HG03571 (cell line): Measurements from ENCODE around the gene STXBP6.

Experiments
- ATAC-seq: cut with Tn5 transposase; IDR thresholded peaks from one replicate; pipeline ENCODE4 v1.9.1; 2021; ENCODE audit not compliant: unreplicated experiment

Gene STXBP6

GRCh38 chr14:24892497-24893051 lies 157.4 kb downstream of the STXBP6 start:
- ATAC-seq, result no peak

DNA sequence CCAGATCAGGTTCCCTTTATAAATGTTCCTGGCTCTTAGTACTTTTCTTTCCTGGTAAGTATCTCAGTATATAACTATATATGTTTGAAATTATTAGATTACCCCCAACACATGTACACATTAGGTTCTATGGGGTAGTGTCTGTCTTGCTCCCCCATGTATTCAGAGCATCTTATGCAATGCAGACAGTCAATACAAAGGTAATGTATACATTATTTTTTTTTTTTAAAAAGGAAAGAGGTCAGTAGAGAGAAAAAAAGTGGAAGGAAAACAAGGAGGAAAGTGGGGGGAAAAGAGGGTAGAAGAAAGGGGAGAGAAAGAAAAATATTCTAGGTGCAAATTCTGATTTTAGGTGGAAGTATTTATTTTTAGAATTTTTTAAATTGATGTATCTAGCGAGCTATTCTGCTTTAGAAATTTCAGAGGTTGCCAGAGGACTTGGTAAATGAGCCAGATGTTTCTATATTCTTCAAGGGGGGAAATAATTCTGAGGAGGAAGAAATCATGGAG lies 157.9 kb downstream of the STXBP6 start:
- ATAC-seq, result no peak

DNA sequence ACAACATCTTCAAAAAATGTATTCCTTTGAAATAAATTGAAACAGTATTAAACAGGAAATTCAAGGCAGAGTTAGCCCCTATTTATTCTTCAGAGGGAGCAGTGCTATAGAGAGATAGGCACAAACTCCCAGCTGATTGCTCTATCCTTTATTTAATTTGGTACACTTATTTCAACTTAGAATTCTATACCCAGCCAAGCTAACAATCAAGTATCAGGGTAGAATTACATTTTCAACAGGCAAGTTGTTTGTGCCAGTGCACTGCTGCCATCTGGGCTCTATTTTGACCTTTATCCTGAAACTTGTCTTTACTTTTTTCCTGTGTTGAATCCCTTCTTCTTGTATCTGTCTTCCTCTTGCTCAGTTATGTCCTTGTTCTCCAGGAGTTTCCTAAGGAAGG lies 159.2 kb downstream of the STXBP6 start:
- ATAC-seq, result no peak

DNA sequence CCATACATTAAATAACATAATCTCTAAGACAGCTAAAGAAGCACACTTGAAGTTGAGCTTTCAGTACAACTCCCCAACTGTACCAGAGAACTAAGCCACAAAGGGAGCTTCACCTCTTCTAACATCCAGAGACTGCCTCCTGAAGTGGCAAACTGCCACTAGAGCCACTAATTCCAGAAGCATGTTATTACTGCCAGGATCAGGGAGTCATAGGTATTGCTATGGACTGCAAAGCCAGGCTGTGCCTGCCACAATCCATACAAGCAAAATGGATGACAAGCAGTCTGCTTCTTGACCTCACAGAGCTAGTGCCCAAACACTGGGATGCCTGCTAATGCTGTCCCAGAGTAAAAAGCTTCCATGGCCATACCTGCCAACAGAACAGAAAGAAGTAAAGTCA lies 160.1 kb downstream of the STXBP6 start:
- ATAC-seq, result no peak

- no peak for ATAC-seq
Observed at GRCh38 chr14:24888532-24888931, 161.4 kb downstream of the STXBP6 start.

GRCh38 chr14:24887623-24888304 lies 162.2 kb downstream of the STXBP6 start:
- no peak for ATAC-seq

DNA sequence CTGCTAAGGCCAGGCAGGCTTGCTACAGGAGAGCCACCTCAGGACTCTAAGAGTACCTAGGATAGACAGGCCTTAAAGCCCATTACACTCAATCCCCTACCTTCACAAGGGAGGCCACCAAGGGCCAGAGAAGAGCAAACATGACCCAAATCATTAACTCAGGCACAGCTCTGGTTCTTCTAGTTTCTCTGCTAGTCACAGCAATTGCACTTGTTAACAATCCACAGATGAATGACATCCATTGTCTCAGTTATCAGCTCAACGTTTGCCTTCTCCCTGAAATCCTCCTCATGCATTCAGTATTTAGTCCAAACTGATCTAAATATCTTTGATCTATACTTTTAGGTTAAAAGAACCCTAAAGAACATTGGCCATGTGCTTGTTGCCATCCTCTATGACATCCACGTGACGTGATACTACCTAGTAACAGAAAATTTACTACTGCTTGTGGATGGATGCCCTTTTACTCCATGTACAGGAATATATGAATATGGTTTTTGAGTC lies 164.5 kb downstream of the STXBP6 start:
- no peak for ATAC-seq

GRCh38 chr14:24883576-24883975 lies 166.4 kb downstream of the STXBP6 start:
- ATAC-seq, result no peak

GRCh38 chr14:24881116-24881893 lies 168.6 kb downstream of the STXBP6 start:
- ATAC-seq, result no peak

- ATAC-seq, result no peak
Observed at GRCh38 chr14:24880689-24881088, 169.3 kb downstream of the STXBP6 start.

- no peak for ATAC-seq
Observed at GRCh38 chr14:24879661-24880386, 170.1 kb downstream of the STXBP6 start.

DNA sequence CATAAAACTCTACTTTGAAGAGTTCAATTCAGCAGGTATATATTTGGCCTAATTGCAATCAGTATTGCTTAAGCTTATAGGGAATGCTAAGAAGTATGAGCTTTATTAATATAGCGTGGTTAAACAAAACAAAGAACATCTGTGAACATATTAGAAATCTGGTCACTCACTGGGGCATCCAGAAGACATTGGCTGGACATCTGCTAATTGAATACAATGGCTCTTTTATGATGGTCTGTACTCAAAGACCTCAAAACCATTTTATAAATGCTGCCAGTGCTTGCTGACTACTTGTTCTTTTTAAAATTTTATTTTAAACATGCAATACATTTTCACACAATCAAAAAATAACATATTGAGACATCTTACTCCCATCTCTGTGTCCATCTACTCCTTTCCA lies 173.0 kb downstream of the STXBP6 start:
- ATAC-seq, result no peak

DNA sequence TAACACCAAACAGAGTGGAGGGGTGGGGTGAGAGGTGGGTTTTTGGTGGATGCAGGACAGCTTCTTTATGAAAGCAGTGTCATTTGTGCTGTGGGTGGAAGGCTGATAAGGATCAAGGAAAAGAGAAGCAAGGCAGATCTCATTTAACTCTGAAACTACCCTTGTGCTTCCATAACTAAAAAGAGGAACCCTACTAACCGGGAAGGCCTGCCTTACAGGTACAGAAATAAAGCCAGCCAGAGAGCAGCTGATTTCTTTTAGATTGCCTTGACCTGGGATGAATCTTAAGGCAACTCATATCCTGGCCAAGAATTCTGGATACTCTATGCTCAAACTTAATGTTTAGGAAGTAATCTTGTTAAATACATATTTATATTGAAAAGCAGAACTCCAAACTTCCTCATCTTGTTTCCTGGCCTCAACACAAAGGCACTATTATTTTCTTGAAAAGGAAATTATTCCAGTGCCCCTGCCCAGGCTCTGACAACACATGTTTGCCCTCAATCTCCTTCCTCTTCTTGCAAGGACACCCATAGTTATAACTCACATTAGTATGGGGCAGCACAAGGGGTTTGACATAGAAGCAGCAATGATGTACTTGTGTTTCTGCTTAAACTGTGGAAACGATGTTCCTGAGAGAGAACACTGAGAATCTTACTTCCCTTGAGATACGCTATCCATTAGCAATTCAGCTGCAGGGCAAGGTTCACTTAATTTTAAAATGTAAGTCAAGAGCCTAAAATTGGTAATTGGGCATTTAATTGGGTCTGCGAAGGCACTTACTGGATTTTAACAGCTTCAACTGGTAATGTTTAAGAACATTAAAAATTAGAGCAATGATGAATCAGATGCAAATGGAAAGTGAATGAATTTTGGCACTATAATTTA lies 173.7 kb downstream of the STXBP6 start:
- ATAC-seq, result no peak

DNA sequence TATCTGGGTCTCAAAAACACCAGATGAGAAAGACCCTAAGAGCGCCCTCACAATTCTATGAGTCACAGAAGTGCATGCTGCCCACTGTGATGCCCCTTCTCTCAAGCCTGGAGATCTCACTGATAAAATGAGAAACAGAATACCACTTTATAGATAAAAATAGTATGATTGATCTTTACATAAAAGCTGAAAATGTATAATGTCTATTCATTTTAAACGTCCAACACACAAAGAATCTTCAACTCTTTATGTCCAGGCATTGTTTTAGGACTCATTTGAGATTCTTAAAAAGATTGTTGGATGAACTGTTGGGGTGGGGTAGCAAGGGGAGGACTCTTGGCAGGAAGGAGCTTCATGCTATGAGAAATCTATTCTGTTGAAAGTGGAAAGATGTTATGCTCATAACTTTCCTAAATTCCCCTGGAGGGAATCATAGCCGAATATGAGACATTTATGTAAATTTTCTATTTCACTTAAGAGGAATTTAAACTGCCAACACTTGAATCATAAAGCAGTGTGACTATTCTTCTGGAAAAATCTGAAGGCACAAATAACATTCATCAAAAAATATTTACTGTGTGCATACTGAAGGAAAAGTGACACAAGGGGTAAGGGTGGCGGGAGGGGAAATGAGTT lies 174.6 kb downstream of the STXBP6 start:
- ATAC-seq, result no peak

DNA sequence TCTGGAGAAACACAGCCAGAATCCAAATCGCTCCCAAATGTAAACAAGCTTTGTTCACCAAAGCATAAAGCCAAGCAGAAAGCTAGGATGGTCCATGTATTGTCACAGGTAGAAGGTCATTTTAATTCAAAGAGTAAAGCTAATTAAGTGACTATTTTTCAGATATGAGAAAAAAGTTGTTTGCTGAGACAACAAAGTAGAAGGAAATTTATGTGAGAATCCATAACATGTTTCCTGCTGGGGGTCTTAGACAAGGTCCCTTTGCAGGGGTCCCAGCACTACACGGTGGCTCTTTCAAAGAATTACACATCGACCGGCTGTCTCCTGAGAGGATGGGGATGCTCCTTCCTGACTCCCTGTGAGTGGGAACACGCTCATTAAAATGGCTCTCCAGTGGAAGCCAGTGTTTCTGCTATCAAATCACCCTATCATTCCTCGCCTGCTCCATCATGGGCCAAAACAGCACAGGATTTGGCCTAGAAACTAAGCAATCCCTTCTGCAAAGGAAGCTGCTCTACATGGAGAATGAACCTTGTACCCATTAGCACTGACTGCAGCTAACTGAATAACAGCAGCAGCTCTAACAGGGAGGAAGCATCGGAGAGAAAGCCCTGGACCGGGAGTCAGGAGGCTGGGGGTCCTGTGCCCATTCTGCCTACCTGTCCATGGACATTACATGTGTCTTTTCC lies 175.3 kb downstream of the STXBP6 start:
- no peak for ATAC-seq

DNA sequence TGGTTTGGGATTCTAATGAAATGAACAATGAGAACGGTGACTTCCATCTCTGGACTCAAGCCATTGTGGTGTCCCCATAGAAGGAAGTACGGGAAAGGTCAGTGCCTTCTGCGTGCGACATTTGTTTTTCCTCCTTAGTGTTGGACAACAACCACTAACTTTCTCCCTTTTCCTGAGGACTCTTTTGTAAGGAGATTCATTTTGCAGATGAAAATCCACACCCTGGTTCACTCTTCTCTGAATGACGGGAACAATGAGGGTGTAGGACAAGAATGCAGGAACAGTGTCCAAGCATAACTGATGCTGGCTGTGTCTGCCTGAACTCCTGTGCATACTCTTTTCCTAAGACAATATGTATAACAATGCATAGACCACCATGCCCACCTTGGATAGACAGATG lies 176.4 kb downstream of the STXBP6 start:
- no peak for ATAC-seq

- ATAC-seq, result no peak
Observed at GRCh38 chr14:24870949-24871701, 178.8 kb downstream of the STXBP6 start.

DNA sequence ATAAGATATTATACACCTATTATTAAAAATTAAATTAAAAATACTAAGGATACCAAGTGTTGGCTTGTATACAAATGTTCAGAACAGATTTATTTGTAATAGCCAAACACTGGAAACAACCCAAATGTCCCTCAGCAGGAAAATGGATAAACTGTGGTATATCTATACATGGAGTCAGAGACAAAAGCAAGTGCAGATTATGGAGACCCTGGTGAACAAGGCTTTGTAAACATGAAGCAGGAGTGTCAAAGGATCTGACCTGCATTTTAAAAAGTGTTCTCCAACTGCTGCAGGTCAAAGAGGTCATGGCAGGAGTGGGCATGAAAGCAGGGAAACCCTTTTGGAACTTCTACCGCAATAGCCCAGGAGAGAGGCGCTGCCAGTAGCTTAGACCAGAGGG lies 181.6 kb downstream of the STXBP6 start:
- ATAC-seq, result no peak
